Activated T-cell treated with anti-CD3 and anti-CD28 coated beads, Interleukin-2, amount 50 U/mL, for 48 hours (primary cell): Measurements from ENCODE around the gene MYCN.
A peak's percentile ranks its signal among the peaks of the same experiment; 100 is the strongest.
"Not testable (repeated sequence)": the region's sequence is repeated elsewhere in the genome, so short reads cannot be mapped to it uniquely, and the experiment has no call there.

Experiments used
- DNase-seq, 2 experiments: peaks; one replicate each; pipeline ENCODE4 v3.0.0-alpha.2; 2020

The MYCN gene

DNA sequence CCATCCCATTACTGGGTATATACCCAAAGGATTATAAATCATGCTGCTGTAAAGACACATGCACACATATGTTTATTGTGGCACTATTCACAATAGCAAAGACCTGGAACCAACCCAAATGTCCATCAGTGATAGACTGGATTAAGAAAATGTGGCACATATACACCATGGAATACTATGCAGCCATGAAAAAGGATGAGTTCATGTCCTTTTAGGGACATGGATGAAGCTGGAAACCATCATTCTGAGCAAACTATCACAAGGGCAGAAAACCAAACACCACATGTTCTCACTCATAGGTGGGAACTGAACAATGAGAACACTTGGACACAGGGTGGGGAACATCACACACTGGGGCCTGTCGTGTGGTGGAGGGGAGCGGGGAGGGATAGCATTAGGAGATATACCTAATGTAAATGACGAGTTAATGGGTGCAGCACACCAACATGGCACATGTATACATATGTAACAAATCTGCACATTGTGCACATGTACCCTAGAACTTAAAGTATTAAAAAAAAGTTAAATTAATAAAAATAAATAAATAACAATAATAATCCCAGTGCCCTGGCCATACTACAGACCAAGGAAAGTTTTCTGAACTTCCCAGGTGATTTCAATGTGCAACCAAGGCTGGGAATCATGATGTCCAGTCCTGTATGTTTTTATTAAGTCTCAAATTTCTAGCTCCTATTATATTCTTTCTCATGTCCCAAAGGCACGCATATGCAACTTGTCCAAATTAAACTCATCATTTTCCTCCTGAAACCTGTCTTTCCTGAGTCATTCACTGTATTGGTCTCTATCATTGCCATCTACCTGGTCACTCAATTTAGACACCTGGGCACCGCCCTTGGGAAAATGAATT, 23.0 kb downstream of the MYCN start:
- not testable (repeated sequence) for DNase-seq

DNA sequence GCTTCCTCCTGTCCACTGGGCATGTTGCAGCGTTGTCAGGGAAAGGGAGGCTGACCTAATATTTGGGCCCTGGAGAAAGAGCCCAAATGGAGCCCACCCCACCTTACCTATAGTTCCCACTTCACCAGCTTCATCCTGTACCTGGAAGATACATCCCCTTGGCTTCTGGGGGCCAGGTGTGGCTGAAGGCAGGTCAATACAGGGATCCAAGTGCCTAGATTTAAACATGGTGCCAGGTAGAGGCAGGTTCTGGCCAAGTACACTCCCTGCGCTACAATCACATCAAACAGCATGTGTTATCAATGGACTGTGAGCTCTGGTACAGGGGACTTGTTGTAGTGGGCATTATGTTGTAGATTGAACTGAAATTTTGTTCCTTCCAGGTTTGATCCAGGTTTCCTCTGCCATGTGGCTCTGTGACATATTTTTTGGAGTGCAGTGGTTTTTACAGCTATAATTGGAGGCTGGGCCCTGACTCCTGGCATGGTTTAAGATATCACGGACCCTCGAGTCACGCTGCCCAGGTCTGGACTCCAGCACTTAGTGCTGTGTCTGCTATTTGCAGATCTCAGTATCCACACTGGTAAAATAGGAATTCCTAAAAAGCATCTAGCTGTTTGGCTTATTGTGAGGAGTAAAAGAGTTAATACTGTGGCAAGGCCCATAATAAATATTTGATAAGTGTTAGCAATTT, 23.8 kb downstream of the MYCN start:
- no peak for DNase-seq

DNA sequence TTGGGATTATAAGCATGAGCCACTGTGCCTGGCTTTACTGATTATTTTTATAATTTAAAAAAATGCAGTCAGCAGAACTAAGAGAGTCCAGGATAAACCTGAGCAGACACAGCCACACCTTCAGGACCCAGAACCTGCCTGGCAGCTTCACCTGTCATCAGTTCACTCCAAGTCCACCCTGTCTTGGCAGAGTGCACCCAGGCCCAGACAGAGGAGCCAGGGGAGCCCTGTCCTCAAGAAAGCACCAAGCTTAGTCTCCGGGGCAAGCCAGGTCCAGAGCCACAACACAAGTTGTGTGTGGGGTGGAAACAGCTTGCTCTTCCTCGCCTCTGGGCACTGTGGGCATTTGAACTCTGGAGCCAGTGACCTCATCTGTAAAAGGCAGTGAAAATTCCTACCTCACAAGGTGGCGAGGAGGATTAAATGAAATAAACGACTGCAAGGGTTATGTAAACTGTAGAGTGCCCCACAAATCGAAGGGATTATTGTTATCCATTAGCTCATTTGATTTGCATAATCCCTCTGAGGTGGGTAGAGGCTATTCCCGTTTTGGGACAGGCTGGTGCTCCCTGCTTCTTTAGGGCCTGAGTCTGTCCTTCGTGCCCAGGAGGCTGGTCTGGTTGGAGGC, 24.7 kb downstream of the MYCN start:
- no peak for DNase-seq

DNA sequence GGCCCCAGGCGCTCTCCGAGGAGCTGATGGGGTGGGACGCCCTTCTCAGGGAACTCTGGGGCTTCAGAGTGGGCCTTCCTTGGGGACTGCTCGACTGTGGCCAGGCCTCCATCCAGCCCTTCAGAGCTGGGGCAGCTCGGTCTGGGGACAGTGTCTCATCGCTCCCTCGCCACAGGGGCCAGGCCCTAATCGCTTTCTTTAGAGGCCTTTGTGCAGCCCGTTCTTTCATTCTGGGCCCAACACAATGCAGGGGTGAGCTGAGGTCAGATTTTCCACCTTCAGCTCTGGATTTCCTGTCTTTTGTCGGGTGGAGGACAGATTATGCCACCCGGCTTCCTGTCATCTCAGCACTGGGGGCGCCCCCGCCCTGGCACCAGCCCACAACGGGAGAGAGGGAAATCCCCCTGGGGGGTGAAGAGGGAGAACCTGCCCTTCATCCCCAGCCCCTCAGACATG, 25.2 kb downstream of the MYCN start:
- DNase-seq, result peak; percentile 68 to 70

DNA sequence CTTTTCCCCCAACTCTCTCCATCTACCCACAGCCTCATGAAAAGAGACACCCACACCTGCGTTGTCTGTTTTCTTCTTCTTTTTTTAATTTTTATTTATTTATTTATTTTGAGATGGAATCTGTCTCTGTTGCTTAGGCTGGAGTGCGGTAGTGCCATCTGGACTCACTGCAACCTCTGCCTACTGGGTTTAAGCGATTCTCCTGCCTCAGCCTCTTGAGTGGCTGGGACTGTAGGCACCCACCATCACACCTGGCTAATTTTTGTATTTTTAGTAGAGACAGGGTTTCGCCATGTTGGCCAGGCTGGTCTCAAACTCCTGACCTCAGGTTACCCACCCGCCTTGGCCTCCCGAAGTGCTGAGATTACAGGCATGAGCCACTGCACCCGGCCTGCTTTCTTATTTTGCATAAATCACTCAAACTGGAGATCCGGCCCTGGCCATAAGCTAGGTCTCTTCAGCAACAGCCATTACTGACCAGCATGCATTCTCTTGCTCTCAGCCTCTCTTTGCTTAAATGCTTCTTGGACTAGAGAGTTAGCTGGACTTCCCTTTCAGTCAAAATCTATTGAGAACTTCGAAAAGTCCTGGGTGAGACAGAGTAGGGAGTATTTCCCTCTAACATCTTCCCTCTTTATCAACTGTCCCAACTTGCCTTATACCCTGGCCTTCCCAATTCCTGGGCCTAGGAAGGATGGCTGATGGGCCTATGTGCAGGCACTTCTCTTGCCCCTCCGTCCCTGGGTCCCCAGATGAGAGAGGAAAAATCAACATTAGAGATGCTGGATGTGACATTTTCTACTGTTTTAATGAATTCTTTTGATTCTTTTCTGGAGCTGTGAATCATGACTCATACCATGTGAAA, 27.3 kb downstream of the MYCN start:
- no peak for DNase-seq

DNA sequence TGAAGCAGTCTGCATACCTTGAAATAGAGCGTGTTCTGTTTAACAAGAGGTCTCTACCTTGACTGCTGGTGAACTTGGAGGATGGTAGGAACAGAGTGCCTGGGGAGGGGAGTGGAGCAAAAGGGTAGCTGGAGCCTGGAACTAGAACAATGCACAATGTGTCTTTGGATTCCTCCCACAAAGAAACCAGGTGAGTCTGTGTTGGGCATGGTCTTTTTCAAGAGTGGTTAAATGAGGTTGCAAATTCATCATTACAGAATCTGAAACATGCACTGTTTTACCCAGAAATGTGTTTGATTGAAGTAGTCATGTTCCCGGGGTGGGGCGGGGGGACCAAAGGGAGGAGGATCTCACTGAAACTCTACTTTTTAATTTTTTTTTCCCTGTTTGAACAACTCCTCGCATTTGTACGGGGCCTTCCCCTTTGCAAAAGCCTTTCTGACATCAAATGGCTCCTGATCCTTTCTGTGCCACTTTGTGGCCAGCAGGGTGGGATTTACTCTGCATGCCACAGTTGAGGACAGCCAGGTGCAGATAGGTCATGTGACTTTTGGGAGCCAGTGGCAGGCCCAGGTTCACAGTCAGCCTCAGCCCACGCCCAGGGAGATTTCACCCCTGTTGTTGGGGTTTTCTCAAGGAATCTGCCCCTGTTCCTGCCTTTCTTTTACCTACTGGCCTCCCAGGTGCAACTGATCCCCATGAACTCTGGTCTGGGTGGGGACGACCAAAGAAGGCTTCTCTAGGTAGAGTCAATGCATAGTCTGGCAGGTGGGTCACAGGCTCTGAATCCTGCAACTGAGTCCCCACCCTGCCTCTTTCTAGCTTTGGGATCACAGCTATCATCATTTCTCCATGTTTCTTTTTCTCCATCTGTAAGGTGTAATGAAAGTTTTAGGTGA, 28.2 kb downstream of the MYCN start:
- peak; percentile 72 to 73 for DNase-seq

DNA sequence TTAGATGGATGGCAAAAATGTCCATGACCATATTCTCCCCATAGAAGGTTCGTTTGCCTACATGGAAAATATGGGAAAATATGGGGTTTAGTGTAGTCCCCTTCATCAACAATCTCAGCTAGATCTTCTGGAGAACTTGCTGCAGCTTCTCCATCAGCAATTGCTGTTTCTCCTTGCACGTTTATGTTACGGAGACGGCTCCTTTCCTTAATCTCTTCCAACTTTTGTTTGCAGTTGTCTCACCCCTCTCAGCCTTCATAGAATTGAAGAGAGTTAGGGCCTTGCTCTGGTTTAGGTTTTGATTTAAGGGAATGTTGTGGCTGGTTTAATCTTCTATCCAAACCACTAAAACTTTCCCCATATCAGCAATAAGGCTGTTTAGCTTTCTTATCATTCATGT, 28.9 kb downstream of the MYCN start:
- no peak for DNase-seq

DNA sequence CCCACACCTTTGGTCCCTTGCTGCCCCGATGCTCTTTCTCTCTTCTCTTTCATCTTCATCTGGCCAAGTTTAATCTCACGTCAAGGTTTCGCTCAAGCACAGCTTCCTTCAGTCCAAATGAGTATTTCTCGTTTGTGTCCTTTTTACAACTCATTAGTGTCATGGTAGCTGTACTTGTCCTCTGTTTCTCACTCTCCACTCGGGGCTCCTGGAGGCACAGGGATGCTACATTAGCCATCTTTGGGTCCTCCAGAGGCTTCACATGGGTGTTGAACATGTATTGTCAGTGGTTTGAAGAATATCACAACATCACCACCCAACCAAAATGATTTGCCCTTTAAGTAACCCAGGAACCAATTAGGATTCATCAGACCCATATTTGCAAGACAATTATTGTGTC, 30.4 kb downstream of the MYCN start:
- no peak for DNase-seq

DNA sequence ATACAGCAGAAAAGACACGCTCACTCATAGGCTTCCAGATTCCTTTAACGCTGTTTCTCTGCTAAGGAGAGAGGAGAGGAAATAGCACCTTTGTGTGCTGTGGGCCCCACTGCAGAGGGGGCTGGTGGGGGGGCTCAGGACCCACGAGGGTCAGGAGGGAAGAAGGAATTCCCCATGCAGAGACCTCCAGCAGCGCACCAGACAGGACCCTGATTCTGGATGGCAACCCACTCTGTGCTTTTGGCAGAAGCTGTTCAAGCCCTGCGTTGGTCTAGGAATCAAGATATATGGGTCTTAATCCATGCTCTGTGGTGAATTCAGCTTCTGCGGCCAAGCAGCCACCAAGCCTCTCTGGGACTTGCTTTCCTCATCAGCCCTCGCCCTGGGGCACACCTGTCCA, 31.0 kb downstream of the MYCN start:
- no peak for DNase-seq

DNA sequence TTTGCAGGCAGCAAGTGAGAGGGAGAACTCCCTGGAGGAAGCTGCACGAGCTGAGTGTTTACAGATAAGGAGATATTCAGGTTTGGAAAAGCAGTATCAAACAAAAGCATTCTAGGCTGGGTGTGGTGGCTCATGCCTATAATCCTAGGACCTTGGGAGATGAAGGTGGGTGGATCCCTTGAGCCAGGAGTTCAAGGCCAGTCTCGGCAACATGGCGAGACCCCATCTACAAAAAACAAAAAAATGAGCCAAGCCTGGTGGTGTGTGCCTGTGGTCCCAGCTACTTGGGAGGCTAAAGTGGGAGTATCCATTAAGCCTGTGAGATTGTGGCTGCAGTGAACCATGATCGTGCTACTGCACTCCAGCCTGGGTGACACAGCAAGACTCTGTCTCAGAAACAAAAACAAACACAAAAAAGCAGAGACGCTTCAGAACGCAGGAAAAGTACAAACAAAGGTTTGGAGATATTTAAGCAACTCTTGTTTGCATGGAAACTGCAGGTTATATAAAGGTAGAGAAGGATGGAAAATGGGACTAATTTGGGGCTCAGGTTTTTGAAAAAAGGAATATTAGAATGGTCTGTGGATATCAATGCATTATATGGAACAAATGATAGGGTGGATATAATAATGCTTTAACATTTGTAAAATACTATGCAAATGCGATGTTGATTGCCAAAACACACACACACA, 31.6 kb downstream of the MYCN start:
- no peak for DNase-seq

DNA sequence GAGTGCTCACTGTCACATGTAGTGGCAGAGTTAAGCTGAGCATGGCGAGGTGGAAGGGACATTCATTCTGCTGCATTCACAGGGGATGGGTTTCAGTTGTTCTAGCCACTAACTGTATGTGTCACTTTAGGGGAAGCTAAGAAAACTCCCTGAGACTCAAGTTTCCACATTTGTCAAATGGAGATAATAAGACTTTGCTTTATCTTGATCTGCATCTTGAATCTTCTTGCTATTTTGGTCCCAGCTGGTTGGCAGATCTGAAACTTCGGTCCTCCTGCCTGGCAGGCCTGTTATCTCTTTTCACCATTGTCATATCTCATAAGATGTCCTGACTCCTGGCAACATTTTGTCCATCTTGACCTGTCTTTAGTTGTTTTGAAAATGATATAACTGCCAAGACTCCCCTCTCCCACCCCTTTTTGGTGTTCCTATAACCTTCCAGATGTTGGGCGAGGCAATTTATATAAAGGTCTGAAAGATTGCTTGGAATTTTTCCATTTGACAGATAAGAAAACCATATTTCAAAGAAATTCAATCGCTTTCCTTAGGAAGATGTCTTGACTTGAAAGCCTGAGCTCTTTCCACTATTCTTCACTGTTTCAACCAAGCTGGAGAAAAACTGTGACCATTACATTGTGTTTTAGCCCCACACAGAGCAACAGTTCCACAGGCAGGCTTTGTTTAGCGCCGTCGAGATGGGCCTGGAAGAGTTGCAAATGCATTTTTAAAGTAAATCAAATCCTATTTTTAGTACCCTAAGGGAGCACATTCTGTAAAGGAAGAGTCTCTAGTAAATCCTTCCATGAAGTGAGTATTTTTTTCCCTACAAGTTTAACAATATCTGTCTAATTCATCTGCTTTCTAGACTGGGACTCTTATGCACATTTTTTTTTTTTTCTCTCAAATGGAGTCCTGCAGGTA, 33.4 kb downstream of the MYCN start:
- DNase-seq, result peak in 1 of 2 experiments; percentile 25

DNA sequence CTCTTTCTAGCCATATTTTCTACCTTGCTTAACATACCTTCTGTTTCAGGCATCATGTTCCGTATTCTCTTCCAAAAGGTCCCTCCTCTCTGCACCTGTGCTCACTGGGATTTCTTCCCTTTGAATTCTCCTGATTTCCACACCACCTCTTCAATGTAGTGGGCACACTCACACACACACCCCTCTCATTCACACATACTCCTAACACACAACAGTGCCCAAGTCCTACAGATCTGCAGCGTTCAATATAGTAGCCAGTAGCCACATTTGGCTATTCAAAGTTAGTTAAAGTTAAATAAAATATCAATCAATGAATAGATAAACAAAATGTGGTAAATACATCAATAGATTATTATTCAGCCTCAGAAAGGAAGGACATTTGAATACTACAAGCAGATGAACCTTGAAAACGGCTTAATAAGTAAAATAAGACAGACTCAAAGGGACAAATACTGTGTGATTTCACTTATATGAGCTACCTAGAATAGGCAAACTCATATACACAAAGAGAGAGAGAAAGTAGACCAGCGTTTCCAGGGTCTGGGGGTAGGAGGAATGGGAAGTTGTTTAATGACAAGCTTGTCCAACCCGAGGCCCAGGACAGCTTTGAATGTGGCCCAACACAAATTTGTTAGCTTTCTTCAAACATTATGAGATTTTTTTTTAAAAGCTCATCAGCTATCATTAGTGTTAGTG, 34.4 kb downstream of the MYCN start:
- DNase-seq, result no peak

DNA sequence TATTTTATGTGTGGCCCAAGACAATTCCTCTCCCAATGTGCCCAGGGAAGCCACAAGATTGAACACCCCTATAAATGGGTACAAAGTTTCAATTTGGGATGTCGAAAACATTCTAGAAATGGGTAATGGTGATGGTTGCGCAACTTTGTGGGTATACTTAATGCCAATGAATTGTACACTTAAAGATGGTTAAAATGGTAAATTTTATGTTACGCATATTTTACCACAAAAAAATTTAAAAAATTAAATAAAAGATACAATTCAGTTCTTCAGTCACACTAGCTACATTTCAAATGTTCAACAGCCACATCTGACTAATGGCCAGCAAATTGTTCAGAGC, 34.9 kb downstream of the MYCN start:
- no peak for DNase-seq

DNA sequence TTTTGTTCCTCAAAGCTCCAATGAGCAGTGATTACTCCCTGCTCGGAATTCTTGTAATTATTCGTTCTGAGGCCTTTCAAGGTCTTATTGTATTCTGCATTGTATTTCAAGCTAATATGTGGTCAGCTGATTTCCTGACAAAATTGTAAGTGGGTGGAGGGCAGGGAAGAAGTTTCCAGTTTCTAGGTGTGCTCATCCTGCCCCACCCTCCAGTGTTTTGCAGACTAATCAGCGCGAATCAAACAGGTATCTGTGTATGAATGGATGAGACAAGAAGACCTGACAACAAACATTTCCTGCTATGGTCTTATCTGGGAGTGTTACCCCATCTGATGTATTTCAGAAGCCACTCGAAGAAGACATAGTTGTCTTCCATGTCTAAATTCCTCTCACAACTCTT, 35.3 kb downstream of the MYCN start:
- DNase-seq, result no peak

DNA sequence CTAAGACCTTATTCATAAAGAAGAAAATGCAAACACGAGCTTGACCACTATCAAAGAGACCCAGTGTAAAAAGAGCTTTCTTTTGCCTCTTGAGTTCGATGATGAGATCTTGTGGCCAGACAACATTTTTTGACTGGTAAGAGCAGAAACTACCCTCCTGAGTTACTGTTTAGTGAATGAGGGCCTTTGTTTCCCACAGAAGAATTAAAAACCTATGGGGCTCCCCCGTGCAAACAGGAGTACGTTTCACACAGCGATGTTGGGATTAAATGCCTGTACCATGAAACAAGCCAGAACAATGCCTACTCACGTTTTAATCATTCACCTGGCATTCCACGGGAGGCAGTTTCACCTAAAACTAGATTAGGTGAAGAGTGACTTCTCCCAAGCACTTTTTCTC, 36.0 kb downstream of the MYCN start:
- DNase-seq, result no peak

DNA sequence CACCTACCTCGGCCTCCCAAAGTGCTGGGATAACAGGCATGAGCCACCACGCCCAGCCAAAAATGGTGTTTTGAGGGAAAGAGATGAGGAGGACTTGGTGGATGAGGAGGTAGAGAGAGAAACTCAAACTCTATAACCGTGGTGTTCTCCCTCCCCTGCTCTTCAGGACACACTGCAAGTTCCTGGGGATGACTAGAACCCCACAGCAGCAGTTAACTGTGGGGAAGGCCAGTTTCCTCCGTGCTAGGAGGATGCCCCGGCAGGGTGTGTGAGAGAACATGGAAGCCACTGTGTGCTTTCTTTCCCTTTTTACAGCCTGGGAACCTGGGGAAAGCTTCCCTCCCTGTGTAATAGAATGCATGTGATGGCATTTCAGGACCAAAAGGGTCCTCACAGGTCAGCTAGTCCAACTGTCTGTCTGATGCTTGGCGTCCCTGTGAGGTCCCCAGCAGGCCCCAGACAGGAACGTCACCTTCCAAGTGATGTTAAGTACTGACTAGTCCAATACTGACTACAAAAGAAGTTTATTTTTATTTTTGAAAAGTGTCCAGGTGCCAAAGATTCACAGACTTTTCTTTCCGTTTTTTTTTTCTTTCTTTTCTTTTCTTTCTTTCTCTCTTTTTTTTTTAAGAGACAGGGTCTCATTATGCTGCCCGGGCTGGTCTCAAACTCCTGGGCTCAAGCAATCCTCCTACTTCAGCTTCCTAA, 38.9 kb downstream of the MYCN start:
- no peak for DNase-seq

DNA sequence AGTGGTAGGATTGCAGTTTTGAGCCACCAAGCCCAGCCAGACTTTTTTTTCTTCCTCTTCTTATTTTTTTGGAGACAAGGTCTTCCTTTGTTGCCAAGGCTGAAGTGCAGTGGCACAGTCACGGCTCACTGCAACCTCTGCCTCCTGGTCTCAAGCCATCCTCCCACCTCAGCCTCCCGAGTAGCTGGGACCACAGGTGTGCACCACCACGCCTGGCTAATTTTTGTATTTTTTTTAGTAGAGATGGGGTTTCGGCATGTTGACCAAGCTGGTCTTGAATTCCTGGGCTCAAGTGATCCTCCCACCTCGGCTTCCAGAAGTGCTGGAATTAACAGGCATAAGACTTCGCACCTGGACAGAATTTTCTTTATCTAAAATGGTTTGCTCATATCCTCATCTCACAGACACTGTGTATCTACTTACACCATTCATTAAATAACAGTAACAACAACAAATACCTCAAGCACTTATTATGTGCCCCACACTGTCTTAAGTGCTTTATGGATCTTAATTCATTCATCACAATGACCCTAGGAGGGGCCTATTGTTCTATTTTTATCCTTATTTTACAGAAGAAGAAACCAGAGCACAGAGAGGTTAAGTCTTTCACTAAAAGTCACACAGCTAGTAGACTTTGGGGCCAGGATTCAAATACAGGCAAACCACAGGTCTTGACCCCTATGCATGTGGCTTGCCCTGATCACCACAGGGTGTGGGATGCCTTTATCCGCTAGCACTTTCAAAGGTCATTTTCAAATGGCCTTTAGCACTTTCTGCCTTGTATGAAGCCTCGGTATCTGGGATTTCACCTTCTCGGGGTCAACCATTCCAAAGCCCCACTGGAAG, 39.6 kb downstream of the MYCN start:
- DNase-seq, result no peak

DNA sequence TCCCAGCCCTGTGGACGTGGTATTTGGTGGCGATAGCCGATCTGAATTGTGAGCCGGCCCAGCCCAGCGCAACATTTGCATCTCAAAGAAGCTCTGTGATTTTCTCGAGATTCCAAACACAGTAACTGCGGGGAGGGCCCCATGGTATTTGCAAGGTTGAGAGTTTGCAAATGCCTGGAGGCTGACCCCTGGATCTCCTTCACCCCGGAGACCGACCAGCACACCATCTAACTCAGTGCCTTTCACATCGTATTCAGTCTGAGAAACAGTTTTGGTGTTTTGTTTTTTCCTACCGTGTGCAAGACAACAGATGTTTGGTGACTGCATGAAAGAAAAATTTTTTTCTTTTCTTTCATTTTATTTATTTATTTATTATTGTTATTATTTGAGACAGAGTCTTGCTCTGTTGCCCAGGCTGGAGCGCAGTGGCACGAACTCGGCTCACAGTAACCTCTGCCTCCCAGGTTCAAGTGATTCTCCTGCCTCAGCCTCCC, 40.3 kb downstream of the MYCN start:
- no peak for DNase-seq
